Lung (tissue), 12 donors: Measurements from ENCODE around the gene ECE1. TPM values are rescaled to one million over a fixed set of nuclear protein-coding genes. Genes with fewer than 3 reads are reported as not detected.
"Not testable (repeated sequence)": the region's sequence is repeated elsewhere in the genome, so short reads cannot be mapped to it uniquely, and the experiment has no call there.

Source experiments
- ATAC-seq: fragments of 200-7000 bp; cut with Tn5 transposase; one replicate; pipeline ENCODE4 v1.9.1; 2020; ENCODE audit warnings: moderate number of reproducible peaks; ENCODE audit not compliant: insufficient read depth, low FRiP score
- DNase-seq, 3 donors: peaks; one replicate each; pipeline ENCODE4 v3.0.0-alpha.2; 2013 to 2017
- H3K27ac ChIP-seq, 2 donors: one replicate each; pipeline ENCODE4 v1.5.1; 2013; ENCODE audit warnings: mild to moderate bottlenecking in 2 of 2, moderate library complexity in 2 of 2, control low read depth in 1 of 2, inconsistent platforms in 1 of 2, low read depth in 1 of 2, low read length in 1 of 2
- H3K27me3 ChIP-seq, 3 donors: one replicate each; pipeline ENCODE4 v1.5.1; 2013; ENCODE audit warnings: low read length in 2 of 3; ENCODE audit not compliant: control insufficient read depth in 3 of 3, insufficient read depth in 3 of 3
- H3K36me3 ChIP-seq, 4 donors: one replicate each; pipeline ENCODE4 v1.5.1; 2013; ENCODE audit warnings: low read length in 4 of 4, mild to moderate bottlenecking in 1 of 4, moderate library complexity in 1 of 4; ENCODE audit not compliant: control insufficient read depth in 4 of 4, insufficient read depth in 4 of 4
- H3K4me1 ChIP-seq, 5 donors: one replicate each; pipeline ENCODE4 v1.5.1; 2013; ENCODE audit warnings: low read length in 5 of 5, mild to moderate bottlenecking in 2 of 5, moderate library complexity in 1 of 5; ENCODE audit not compliant: control insufficient read depth in 5 of 5, insufficient read depth in 5 of 5
- H3K4me3 ChIP-seq: one replicate; pipeline ENCODE4 v1.5.1; 2013; ENCODE audit warnings: mild to moderate bottlenecking, control low read depth, moderate library complexity
- H3K9ac ChIP-seq, 2 donors: one replicate each; pipeline ENCODE4 v1.5.1; 2013; ENCODE audit warnings: low read length in 2 of 2, control low read depth in 1 of 2; ENCODE audit not compliant: insufficient read depth in 1 of 2
- H3K9me3 ChIP-seq, 4 donors: one replicate each; pipeline ENCODE4 v1.5.1; 2013; ENCODE audit warnings: low read length in 3 of 4, mild to moderate bottlenecking in 1 of 4, moderate library complexity in 1 of 4; ENCODE audit not compliant: control insufficient read depth in 4 of 4, insufficient read depth in 3 of 4
- CTCF ChIP-seq: IDR thresholded peaks from 2 replicates; pipeline ENCODE4 v1.5.1; 2012; ENCODE audit warnings: mild to moderate bottlenecking; ENCODE audit errors: control extremely low read depth, extremely low read depth
- WGBS, 2 donors: extraction: QIAGEN DNeasy Blood & Tissue Kit; methylation state at CpG; one replicate each; pipeline ENCODE4 v1.1.7; 2013; 5-methylcytosine and 5-hydroxymethylcytosine counted together
- polyA plus RNA-seq, 2 donors: library from polyadenylated mRNA; stranded (reverse); fragments of 200-250 nt; gene quantifications; one replicate each; pipeline ENCODE4 v1.2.1, GENCODE V29; 2013
- total RNA-seq, 2 donors: library from RNA; depleted of rRNA in 1 of 2; stranded (reverse); fragments of >200 nt in 1 of 2; gene quantifications; one replicate each; pipeline ENCODE4 v1.2.1, GENCODE V29; 2014 to 2021
- donor health status: control.
- donor health status: control.
- donor health status: Bipolar disorder and iron deficiency.
- donor health status: healthy.
- donor health status: DM: yes; HTN: yes; CAD: no.

The ECE1 gene
- total and polyA plus RNA-seq, 4 donors = 55.7 to 129 (median 105) TPM

GRCh38 chr1:21201650-21202049 lies 88.6 kb downstream of the ECE1 start:
- Histone ChIP-seq H3K4me3 (no peak overlapping the region), H3K9ac (no peak overlapping the region), H3K4me1 (no peaks in the 10 kb centered on the region), H3K36me3 (no peaks in the 10 kb centered on the region), H3K9me3 (no peaks in the 10 kb centered on the region), H3K27ac (no peak overlapping the region), H3K27me3 (no peaks in the 10 kb centered on the region)
- no peak for TF ChIP-seq CTCF
- 87 to 90% methylated on average over 4 of the region's 4 CpGs for WGBS, 2 donors
- ATAC-seq = no peak
- no peak for DNase-seq

DNA sequence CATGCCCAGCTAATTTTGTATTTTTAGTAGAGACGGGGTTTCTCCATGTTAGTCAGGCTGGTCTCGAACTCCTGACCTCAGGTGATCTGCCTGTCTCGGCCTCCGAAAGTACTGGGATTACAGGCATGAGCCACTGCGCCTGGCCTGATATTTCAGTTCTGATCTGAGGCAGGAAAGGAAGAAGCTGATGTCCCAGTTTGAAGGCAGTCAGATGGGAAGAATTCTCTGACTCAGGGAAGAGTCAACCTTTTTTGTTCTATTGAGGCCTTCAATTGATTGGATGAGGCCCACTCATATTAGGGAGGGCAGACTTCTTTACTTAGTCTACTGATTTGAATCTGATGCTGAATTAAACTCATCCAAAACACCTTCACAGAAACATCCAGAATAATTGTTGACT lies 89.0 kb downstream of the ECE1 start:
- not testable (repeated sequence) for H3K27me3 ChIP-seq, ATAC-seq, H3K9me3 ChIP-seq, H3K27ac ChIP-seq, H3K4me3 ChIP-seq, H3K4me1 ChIP-seq, DNase-seq, H3K9ac ChIP-seq, H3K36me3 ChIP-seq
- WGBS, 2 donors = 93 to 96% methylated on average over 5 of the region's 5 CpGs

DNA sequence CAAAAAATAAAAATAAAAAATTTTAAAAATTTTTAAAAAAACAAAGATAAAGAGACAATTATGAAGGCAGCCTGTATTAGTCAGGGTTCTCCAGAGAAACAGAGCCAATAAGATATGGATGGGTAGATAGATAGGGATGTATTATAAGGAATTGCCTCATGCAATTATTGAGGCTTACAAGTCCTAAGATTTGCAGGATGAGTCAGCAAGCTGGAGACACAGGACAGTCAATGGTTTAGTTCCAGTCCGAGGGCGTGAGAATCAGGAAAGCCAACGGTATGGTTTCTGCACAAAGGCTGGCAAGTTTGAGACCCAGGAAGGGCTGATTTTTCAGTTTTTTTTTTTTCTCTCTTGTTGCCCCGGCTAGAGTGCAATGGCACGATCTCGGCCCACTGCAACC lies 89.5 kb downstream of the ECE1 start:
- no peaks in the 10 kb centered on the region for H3K4me1 ChIP-seq
- WGBS, 2 donors = 93 to 96% methylated on average over 6 of the region's 6 CpGs
- no peak overlapping the region for H3K27ac ChIP-seq
- no peaks in the 10 kb centered on the region for H3K9me3 ChIP-seq
- ATAC-seq (no peak), DNase-seq (no peak)
- H3K4me3 ChIP-seq = no peak overlapping the region
- no peaks in the 10 kb centered on the region for H3K27me3 ChIP-seq
- H3K9ac ChIP-seq = no peak overlapping the region
- no peaks in the 10 kb centered on the region for H3K36me3 ChIP-seq
- no peak for TF ChIP-seq CTCF

DNA sequence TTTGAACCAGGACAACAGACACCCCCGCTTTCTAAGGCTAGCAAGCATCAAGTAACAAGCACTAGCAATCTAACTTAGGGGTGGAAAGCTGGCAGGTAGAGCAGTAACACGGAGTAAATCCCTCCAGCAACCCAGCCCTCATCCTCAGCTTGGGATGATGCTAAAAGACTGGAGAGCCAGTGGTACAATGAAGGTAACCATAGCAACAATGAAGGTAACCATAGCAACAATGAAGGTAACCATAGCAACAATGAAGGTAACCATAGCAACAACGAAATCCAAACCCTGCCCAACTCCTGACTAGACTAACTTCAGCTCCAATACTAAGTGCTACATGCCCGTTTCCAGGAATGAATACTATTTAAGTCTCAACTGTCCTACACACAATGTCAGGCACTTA lies 91.3 kb downstream of the ECE1 start:
- no peak overlapping the region for H3K27ac ChIP-seq
- no peak for DNase-seq
- 67 to 76% methylated on average over 4 of the region's 4 CpGs for WGBS, 2 donors
- no peak for ATAC-seq
- no peaks in the 10 kb centered on the region for H3K36me3 ChIP-seq
- no peak for TF ChIP-seq CTCF
- no peaks in the 10 kb centered on the region for H3K9me3 ChIP-seq
- no peaks in the 10 kb centered on the region for H3K27me3 ChIP-seq
- H3K9ac ChIP-seq = no peak overlapping the region
- H3K4me3 ChIP-seq = no peak overlapping the region
- no peaks in the 10 kb centered on the region for H3K4me1 ChIP-seq
